ENCODE data around the gene STUM.

DNA sequence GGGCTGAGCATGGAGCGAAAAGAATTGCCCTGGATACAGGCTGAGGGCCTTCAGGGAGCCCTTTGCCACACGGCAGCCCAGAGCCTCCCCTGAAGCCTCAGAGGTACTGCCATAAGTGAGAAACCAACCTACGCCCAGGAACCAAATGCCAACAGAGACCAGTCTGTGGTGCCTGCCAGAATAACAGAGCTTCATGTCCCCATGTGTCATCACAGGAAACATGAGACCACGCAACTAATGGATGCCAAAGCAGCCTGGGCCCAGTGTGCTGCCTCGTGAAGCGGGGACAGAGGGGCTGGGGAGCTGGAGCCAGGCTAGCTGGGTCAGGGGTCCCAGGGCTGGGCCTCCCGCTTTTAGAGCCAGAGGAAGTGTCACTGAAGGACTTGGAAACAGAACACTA, 18.7 kb upstream of the STUM start:
- TF ChIP-seq, protein P1, sequence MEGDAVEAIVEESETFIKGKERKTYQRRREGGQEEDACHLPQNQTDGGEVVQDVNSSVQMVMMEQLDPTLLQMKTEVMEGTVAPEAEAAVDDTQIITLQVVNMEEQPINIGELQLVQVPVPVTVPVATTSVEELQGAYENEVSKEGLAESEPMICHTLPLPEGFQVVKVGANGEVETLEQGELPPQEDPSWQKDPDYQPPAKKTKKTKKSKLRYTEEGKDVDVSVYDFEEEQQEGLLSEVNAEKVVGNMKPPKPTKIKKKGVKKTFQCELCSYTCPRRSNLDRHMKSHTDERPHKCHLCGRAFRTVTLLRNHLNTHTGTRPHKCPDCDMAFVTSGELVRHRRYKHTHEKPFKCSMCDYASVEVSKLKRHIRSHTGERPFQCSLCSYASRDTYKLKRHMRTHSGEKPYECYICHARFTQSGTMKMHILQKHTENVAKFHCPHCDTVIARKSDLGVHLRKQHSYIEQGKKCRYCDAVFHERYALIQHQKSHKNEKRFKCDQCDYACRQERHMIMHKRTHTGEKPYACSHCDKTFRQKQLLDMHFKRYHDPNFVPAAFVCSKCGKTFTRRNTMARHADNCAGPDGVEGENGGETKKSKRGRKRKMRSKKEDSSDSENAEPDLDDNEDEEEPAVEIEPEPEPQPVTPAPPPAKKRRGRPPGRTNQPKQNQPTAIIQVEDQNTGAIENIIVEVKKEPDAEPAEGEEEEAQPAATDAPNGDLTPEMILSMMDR (IDR thresholded peaks at IDR 0.05), result no peak
- no peak for TF ChIP-seq POLR2A (IDR thresholded peaks at IDR 0.05)
